HG02840 (cell line): ENCODE results near the gene OLFML2B.
A peak's percentile ranks its signal among the peaks of the same experiment; 100 is the strongest.
"Not testable (repeated sequence)": the region's sequence is repeated elsewhere in the genome, so short reads cannot be mapped to it uniquely, and the experiment has no call there.

ENCODE experiments used
- ATAC-seq: cut with Tn5 transposase; IDR thresholded peaks from one replicate; pipeline ENCODE4 v1.9.1; 2021; ENCODE audit warnings: mild to moderate bottlenecking, moderate library complexity, moderate number of reproducible peaks; ENCODE audit not compliant: unreplicated experiment, low FRiP score

Gene OLFML2B

GRCh38 chr1:162023547-162024501, at the start of gene OLFML2B:
Gene OLFML2B, minus strand, starts transcription at chr1:162023869. Its CDS starts 439 bp downstream, at chr1:162023430.
- no peak for ATAC-seq

- no peak for ATAC-seq
These were observed 49.1 kb upstream of the OLFML2B start for GRCh38 chr1:162072740-162073139.

GRCh38 chr1:162070825-162071224, 47.2 kb upstream of the OLFML2B start:
- ATAC-seq = no peak

- ATAC-seq = peak; percentile 20
These were observed 46.6 kb upstream of the OLFML2B start for GRCh38 chr1:162070094-162070748.

- ATAC-seq = peak; percentile 87
These were observed 45.8 kb upstream of the OLFML2B start, which contains the start of gene NOS1AP for GRCh38 chr1:162069334-162070093. Gene NOS1AP, plus strand, starts transcription at chr1:162069691. Its CDS starts 487 bp downstream, at chr1:162070178.

GRCh38 chr1:162068301-162068700, 44.6 kb upstream of the OLFML2B start:
- ATAC-seq = no peak

GRCh38 chr1:162067466-162067865, 43.8 kb upstream of the OLFML2B start:
- ATAC-seq = no peak

GRCh38 chr1:162066836-162067235, 43.2 kb upstream of the OLFML2B start:
- not testable (repeated sequence) for ATAC-seq

GRCh38 chr1:162065016-162065415, 41.3 kb upstream of the OLFML2B start:
- ATAC-seq = no peak

- ATAC-seq = no peak
These were observed 38.9 kb upstream of the OLFML2B start for GRCh38 chr1:162062542-162063015.

GRCh38 chr1:162060314-162060713, 36.6 kb upstream of the OLFML2B start:
- ATAC-seq = no peak

GRCh38 chr1:162059721-162060120, 36.1 kb upstream of the OLFML2B start:
- no peak for ATAC-seq

GRCh38 chr1:162056579-162056978, 32.9 kb upstream of the OLFML2B start:
- no peak for ATAC-seq

GRCh38 chr1:162056043-162056442, 32.4 kb upstream of the OLFML2B start:
- ATAC-seq = no peak

GRCh38 chr1:162055062-162055461, 31.4 kb upstream of the OLFML2B start:
- ATAC-seq = no peak

GRCh38 chr1:162053949-162054348, 30.3 kb upstream of the OLFML2B start:
- ATAC-seq = not testable (repeated sequence)

GRCh38 chr1:162046921-162047320, 23.3 kb upstream of the OLFML2B start:
- no peak for ATAC-seq

GRCh38 chr1:162042361-162042760, 18.7 kb upstream of the OLFML2B start:
- no peak for ATAC-seq

- ATAC-seq = no peak
These were observed 17.0 kb upstream of the OLFML2B start for GRCh38 chr1:162040657-162041056.

GRCh38 chr1:162040001-162040400, 16.3 kb upstream of the OLFML2B start:
- ATAC-seq = no peak

GRCh38 chr1:162038624-162039023, 15.0 kb upstream of the OLFML2B start:
- no peak for ATAC-seq
